ENCODE results near the gene OCIAD2.

Gene OCIAD2

GRCh38 chr4:48862661-48863060 is 43.9 kb downstream of the OCIAD2 start (continued):
- TF ChIP-seq ZNF658 (tag by site-specific recombination; IDR thresholded peaks at IDR 0.05) (no peak), ZNF155 (tag by site-specific recombination; IDR thresholded peaks at IDR 0.05) (no peak)

DNA sequence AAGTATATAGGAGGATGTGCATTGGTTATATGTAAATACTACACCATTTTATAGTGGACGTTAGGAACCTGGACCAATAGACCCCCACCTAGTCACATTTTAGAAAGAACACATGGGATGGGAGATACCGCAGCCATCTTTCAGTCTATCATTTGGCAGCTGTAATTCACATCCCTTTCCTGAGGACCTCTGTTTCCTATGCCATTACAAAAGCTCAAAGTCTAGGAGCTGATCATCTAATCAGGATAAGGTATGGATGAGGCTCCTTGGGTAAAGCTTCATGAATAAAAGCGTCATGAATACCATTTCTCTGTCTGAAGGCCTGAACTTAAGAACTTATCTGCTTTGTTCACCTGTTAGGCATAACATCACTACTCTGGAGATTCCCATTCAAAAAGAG is 44.5 kb downstream of the OCIAD2 start:
- CTCF ChIA-PET = no interaction called here
- Histone ChIP-seq H3K4me3 (ENCODE audit: low read depth, low read length) (no peak overlapping the region), H3K36me3 (ENCODE audit: control insufficient read depth in 2 of 2, insufficient read depth in 1 of 2, low read length in 2 of 2) (peaks cover 10 to 40% of the 10 kb centered on the region in 2 experiments), H3K9me3 (ENCODE audit: control insufficient read depth, insufficient read depth, low read depth, low read length) (no peaks in the 10 kb centered on the region), H3K27ac (ENCODE audit: extremely low read depth, low read depth, low read length) (no peak overlapping the region), H3K4me1 (ENCODE audit: control insufficient read depth, insufficient read depth, low read length) (no peaks in the 10 kb centered on the region)
- POLR2A ChIA-PET = no interaction called here
- TF ChIP-seq, protein P1, sequence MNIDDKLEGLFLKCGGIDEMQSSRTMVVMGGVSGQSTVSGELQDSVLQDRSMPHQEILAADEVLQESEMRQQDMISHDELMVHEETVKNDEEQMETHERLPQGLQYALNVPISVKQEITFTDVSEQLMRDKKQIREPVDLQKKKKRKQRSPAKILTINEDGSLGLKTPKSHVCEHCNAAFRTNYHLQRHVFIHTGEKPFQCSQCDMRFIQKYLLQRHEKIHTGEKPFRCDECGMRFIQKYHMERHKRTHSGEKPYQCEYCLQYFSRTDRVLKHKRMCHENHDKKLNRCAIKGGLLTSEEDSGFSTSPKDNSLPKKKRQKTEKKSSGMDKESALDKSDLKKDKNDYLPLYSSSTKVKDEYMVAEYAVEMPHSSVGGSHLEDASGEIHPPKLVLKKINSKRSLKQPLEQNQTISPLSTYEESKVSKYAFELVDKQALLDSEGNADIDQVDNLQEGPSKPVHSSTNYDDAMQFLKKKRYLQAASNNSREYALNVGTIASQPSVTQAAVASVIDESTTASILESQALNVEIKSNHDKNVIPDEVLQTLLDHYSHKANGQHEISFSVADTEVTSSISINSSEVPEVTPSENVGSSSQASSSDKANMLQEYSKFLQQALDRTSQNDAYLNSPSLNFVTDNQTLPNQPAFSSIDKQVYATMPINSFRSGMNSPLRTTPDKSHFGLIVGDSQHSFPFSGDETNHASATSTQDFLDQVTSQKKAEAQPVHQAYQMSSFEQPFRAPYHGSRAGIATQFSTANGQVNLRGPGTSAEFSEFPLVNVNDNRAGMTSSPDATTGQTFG (tag by site-specific recombination; IDR thresholded peaks at IDR 0.05; ENCODE audit: borderline replicate concordance) = no peak
- no peak for TF ChIP-seq ZNF341 (tag by site-specific recombination; IDR thresholded peaks at IDR 0.05; ENCODE audit: low read depth)
- TF ChIP-seq, protein P2, sequence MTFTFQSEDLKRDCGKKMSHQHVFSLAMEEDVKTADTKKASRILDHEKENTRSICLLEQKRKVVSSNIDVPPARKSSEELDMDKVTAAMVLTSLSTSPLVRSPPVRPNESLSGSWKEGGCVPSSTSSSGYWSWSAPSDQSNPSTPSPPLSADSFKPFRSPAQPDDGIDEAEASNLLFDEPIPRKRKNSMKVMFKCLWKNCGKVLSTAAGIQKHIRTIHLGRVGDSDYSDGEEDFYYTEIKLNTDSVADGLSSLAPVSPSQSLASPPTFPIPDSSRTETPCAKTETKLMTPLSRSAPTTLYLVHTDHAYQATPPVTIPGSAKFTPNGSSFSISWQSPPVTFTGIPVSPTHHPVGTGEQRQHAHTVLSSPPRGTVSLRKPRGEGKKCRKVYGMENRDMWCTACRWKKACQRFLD (tag by site-specific recombination; IDR thresholded peaks at IDR 0.05) = no peak
- TF ChIP-seq ZNF404 (tag by site-specific recombination; IDR thresholded peaks at IDR 0.05) = no peak
- no peak for TF ChIP-seq ZNF747 (tag by site-specific recombination; IDR thresholded peaks at IDR 0.05)
- TF ChIP-seq ZNF133 (tag by site-specific recombination; IDR thresholded peaks at IDR 0.05) = no peak
- no peak for TF ChIP-seq ZFP69B (tag by site-specific recombination; IDR thresholded peaks at IDR 0.05)
- no peak for TF ChIP-seq ZNF19 (tag by site-specific recombination; IDR thresholded peaks at IDR 0.05; ENCODE audit: low read depth)
- TF ChIP-seq, protein P3, sequence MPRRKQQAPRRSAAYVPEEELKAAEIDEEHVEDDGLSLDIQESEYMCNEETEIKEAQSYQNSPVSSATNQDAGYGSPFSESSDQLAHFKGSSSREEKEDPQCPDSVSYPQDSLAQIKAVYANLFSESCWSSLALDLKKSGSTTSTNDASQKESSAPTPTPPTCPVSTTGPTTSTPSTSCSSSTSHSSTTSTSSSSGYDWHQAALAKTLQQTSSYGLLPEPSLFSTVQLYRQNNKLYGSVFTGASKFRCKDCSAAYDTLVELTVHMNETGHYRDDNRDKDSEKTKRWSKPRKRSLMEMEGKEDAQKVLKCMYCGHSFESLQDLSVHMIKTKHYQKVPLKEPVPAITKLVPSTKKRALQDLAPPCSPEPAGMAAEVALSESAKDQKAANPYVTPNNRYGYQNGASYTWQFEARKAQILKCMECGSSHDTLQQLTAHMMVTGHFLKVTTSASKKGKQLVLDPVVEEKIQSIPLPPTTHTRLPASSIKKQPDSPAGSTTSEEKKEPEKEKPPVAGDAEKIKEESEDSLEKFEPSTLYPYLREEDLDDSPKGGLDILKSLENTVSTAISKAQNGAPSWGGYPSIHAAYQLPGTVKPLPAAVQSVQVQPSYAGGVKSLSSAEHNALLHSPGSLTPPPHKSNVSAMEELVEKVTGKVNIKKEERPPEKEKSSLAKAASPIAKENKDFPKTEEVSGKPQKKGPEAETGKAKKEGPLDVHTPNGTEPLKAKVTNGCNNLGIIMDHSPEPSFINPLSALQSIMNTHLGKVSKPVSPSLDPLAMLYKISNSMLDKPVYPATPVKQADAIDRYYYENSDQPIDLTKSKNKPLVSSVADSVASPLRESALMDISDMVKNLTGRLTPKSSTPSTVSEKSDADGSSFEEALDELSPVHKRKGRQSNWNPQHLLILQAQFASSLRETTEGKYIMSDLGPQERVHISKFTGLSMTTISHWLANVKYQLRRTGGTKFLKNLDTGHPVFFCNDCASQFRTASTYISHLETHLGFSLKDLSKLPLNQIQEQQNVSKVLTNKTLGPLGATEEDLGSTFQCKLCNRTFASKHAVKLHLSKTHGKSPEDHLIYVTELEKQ (tag by site-specific recombination; IDR thresholded peaks at IDR 0.05; ENCODE audit: borderline replicate concordance) = no peak
- TF ChIP-seq, protein P4, sequence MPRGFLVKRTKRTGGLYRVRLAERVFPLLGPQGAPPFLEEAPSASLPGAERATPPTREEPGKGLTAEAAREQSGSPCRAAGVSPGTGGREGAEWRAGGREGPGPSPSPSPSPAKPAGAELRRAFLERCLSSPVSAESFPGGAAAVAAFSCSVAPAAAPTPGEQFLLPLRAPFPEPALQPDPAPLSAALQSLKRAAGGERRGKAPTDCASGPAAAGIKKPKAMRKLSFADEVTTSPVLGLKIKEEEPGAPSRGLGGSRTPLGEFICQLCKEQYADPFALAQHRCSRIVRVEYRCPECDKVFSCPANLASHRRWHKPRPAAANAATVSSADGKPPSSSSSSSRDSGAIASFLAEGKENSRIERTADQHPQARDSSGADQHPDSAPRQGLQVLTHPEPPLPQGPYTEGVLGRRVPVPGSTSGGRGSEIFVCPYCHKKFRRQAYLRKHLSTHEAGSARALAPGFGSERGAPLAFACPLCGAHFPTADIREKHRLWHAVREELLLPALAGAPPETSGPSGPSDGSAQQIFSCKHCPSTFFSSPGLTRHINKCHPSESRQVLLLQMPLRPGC (tag by site-specific recombination; IDR thresholded peaks at IDR 0.05) = no peak

DNA sequence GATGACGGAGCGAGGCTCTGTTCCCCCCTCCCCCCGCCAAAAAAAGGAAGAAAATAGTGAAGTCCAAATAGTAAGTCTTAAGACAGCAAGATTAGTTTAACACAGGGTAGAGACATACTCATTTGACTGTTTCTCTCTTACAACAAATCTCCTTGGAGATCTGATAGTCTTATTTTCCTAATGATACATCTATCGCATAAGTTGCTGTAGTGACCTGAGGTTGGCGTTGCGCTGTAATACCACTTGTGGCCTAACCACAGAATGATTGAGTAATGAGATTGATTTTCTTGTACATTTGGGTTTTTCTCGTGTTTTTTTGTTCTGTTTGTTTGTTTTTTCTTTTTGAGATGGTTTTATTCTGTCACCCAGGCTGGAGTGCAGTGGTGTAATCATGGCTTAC is 48.4 kb downstream of the OCIAD2 start:
- TF ChIP-seq ZNF26 (tag by site-specific recombination; IDR thresholded peaks at IDR 0.05) = no peak
- TF ChIP-seq, protein P5, sequence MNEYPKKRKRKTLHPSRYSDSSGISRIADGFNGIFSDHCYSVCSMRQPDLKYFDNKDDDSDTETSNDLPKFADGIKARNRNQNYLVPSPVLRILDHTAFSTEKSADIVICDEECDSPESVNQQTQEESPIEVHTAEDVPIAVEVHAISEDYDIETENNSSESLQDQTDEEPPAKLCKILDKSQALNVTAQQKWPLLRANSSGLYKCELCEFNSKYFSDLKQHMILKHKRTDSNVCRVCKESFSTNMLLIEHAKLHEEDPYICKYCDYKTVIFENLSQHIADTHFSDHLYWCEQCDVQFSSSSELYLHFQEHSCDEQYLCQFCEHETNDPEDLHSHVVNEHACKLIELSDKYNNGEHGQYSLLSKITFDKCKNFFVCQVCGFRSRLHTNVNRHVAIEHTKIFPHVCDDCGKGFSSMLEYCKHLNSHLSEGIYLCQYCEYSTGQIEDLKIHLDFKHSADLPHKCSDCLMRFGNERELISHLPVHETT (tag by site-specific recombination; IDR thresholded peaks at IDR 0.05) = no peak
- CTCF ChIA-PET = no interaction called here
- Histone ChIP-seq H3K4me1 (ENCODE audit: control insufficient read depth, insufficient read depth, low read length) (no peaks in the 10 kb centered on the region), H3K27ac (ENCODE audit: extremely low read depth, low read depth, low read length) (no peak overlapping the region), H3K36me3 (ENCODE audit: control insufficient read depth in 2 of 2, insufficient read depth in 1 of 2, low read length in 2 of 2) (peaks cover 26 to 66% of the 10 kb centered on the region in 2 experiments), H3K9me3 (ENCODE audit: control insufficient read depth, insufficient read depth, low read depth, low read length) (no peaks in the 10 kb centered on the region), H3K4me3 (ENCODE audit: low read depth, low read length) (no peak overlapping the region)
- POLR2A ChIA-PET = no interaction called here
